Activated CD4-positive, alpha-beta T cell treated with anti-CD3 and anti-CD28 coated beads for 48 hours (primary cell): ENCODE results near the gene CHRNA10.

ENCODE experiments used
- DNase-seq: peaks from one replicate; pipeline ENCODE4 v3.0.0-alpha.2; 2020

Gene CHRNA10, protein sequence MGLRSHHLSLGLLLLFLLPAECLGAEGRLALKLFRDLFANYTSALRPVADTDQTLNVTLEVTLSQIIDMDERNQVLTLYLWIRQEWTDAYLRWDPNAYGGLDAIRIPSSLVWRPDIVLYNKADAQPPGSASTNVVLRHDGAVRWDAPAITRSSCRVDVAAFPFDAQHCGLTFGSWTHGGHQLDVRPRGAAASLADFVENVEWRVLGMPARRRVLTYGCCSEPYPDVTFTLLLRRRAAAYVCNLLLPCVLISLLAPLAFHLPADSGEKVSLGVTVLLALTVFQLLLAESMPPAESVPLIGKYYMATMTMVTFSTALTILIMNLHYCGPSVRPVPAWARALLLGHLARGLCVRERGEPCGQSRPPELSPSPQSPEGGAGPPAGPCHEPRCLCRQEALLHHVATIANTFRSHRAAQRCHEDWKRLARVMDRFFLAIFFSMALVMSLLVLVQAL

DNA sequence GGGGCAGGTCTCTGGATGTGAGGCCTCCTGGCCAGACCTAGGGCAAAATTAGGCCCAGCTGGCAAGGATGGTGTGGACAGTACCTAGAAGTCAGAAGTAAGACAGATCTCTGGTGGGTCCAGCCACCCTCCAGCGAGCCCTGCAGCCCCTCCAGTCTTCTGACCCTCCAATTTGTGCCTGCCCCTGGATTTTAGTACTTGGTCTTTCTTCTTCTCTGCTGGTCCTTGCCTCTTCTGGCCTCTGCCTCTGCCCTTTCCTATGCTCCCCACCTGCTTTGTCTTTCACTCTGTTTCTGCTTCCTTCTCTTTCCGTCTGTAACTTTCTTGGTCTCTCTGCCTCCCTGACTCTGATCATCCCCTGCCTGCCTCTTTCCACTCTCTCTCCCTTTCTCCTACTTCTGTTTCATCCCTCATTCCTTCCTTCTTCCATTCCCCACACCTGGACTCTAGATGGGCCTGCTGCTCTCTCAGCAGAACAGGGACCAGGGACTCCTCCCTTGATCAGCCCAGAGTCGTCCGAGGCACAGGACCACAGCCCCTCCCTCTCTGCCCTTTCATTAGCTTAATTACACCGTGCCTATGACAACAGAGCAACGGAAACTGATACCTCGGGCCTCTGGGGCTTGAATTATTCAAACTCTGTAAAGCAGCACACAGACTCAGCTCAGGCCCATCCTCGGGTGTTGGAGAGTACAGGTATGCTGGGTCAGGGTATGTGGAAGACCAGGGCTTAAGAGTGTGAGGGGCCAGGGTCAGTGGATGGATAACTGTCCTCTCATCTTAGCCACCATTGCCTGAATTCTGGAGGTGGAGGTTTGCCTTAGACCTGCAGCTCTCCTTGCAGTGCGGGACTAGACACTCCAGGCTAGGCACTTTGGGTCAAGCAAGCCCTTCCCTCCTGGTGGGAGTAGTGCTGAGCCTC, at the start of gene CHRNA10:
CHRNA10 (minus strand) TSS at position 51 of the 921 bp plus-strand sequence. CDS start 72 bp downstream, outside the sequence.
- DNase-seq = no peak

DNA sequence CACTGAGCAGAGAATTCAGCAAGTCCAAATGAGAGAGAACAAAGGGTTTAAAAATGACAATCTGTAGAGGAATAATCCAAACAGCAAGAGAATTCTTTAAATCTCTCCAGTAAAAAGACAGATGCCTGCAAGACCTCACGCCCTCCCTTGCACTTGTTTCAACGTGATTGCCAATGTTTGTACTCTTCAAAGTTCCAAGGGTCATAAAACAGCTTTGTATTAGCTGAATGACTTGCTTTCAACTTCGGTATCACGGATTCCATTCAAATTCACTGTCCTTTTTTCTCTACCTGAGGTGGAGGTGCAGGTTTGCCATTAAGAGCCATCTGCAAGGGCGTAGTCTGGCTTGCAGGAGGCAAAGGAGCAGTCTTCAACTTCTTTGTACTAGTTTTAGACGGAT, 41.1 kb upstream of the CHRNA10 start:
- no peak for DNase-seq

DNA sequence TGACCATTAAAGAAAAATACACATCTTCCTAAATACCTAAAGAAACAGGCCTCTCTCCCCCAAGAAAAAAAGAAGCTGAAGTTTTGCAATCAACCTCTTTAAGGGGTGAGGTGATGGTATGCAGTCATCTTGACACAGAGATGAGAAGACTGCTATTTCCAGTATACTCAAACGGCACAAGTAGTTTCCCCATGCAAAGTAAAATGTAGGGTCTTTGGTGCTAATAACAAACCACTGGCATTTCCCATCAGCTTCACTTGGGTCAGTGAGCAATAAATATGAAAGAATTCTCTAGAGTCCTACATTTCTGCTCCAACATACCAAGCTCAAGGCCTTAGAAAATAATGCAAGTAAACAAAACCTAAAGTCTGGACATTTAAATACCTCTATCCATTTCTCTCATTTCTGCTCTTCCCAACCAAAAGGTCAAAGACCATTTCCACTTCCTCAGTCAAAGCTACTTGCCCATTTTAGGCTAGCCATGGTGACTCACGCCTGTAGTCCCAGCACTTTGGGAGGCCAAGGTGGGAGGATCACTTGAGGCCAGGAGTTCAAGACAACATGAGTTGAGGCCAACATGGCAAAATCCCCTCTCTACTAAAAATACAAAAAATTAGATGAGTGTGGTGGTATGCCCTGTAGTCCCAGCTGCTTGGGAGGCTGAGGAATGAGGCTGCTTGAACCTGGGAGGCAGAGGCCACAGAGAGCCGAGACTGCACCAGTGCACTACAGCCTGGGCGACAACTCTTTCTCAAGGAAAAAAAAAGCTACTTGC, 39.5 kb upstream of the CHRNA10 start:
- DNase-seq = no peak

DNA sequence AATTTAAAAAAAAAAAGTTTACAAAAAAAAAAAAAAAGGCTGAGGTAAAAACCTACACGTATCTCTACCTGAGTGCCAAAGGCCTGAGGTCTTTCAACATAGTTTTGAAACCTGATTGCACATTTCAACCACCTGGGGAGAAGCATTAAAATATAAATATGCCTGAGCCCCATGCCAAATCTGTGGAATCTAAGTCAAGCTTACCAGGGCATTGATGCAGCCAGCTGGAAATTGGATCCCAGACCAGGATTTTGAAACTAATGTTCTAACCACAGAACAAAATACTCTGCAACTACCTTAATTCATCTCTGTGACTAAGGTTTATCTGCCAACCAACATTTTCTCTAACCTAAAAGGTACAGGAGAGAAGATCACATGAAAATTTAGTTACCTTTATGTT, 38.8 kb upstream of the CHRNA10 start:
- DNase-seq = no peak

DNA sequence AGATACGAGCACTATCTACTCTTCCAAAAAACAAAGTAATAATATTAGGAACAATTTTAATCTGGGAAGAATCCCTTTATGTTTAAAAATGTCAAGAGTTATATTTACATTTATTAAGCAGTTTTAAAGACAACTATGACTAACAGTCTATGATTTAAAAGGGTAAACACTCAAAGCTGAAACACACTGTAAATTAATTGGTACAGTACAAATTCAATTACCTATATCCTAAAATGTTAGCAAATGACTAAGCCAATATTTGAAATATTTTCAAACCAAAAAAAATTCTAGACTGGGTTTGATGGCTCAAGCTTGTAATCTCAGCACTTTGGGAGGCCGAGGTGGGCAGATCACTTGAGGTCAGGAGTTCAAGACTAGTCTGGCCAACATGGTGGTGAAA, 36.0 kb upstream of the CHRNA10 start:
- DNase-seq = no peak

DNA sequence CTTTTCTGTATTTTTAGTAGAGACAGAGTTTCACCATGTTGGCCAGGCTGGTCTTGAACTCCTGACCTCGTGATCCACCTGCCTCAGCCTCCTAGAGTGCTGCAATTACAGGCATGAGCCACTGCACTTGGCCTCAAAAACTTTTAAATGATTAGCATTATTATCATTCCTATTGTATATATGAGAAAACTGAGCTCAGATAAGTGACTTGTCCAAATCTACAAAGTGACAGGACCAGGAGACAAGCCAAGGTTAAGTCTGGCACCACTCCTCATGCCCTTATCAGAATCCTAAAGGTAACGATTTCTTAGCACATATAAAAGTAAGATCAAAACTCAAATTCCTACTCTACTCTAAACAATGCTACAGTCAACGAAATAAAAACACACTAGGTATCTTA, 32.2 kb upstream of the CHRNA10 start:
- DNase-seq = no peak

DNA sequence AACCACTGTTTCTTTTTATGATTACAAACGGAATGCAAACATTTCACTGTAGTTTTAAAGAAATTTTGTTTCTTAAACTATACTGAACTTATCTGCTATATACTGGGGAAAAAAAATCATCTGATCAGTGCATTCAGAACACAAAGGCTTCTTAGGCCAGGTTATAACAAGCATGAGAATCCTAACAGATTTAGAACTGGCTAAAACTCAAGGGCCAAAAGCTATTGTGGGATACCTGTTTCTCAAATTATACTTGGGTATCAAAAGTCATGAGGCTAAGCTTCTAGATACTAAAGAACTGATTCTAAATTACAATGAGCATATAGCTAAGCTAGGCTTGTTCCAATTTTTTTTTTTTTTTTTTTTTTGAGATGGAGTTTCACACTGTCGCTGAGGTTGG, 29.7 kb upstream of the CHRNA10 start:
- no peak for DNase-seq

DNA sequence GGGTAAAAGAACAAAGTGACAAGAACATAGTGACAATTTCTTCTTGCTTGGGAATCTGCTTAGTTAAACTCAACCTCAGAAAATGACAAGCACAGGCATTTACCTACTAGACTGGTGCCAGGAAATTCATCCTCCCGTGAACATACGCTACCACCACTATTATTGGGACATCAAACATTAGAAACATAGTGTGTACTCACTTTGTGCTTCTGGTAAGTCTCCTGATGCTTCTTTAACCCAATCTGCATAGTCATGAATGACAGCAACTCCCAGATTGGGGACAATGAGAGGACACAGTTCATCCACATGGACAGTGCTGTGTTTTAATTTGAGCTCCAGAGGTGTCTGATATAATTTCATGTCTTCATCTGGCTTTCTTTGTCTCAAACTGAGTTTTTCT, 29.2 kb upstream of the CHRNA10 start:
- DNase-seq = no peak

DNA sequence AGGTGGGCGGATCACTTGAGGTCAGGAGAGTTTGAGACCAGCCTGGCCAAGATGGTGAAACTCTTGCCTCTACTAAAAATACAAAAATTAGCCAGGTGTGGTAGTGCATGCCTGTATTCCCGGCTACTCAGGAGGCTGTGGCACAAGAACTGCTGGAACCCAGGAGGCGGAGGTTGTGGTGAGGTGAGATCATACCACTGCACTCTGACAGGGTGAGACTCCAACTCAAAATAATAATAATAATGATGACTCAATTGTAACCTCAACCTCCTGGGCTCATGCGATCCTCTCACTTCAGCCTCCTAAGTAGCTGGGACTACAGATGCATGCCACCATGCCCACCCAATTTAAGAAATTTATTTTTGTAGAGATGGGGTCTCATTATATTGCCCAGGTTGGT, 15.6 kb upstream of the CHRNA10 start:
- DNase-seq = no peak

DNA sequence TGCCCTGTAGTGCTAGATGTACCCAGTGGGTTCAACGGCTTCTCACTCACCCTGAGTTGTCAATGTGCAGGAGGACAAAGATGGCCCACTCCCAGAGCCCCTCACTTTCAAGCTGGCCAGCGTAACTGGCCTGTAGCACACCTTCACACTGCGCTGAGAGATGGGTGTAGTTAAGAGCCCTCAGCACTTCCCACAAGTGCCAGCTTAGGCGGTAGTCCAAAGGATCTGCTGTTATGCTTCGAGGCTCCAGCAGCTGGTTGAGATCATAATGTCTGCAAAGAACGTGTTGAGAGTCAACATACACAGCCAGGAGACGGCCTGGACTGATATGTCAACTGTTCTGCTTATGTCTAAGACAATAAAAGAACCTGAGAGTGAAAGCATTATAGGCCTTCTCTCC, 14.7 kb upstream of the CHRNA10 start:
- no peak for DNase-seq

DNA sequence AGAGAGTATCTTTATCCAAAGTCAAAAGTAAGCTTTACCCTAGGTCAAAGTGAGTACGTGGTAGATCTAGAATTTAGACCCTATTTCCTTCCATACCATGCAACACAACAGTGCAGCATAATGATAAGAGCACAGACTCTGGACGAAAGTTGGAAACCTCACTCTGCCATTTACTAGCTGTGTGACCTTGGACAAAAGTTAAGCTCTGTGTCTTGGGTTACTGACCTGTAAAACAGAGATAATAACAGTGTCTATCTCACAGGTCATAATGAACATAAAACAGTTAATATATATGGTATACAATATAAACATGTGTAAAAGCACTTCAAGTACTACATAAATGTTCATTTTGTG, 13.6 kb upstream of the CHRNA10 start:
- no peak for DNase-seq

DNA sequence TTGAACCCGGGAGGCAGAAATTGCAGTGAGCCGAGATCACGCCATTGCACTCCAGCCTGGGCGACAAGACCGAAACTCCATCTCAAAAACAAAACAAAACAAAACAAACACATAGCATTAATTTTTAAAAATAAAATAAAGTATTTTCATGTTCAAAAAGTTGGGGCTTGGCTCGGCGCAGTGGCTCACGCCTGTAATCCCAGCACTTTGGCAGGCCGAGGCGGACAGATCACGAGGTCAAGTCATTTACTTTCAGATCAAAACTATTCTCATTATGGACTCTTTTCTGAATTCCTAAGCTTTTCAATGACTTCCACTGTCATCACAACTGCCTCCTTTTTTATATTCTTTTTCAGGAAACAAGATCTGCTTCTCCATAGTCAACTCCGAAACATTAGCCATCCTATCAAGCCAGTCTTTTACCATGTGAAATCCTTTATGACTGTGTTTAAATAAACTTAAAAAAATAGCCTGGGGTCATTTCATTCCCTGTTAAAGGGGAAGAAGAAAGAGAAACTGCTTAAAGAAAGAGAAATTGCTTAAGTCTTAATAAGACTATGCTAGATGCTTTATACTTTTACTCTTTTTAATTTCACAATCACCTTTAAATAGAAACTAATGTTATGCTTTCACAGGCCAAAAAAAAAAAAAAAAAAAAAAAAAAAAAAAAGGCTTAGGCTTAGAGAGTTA, 13.1 kb upstream of the CHRNA10 start:
- DNase-seq = no peak

DNA sequence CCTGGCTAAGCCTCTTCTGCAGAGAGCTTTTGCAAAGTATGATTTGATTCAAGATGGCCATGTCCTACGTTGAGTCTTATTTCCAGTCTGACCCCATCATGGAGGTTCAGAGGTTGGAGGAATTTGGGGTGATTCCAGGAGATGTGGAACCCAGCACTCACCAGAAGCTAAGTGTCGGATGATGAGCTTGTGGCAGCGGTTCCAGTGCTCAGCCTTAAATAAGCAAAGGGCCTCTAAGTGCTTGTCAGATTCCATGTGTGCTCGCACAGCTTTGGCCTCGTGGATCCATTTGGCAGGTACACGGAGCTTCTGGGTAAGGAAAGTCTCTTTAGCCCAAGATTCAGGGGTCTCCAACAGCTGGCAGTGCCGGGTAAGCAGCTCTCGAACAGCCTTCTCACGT, 11.9 kb upstream of the CHRNA10 start:
- no peak for DNase-seq

DNA sequence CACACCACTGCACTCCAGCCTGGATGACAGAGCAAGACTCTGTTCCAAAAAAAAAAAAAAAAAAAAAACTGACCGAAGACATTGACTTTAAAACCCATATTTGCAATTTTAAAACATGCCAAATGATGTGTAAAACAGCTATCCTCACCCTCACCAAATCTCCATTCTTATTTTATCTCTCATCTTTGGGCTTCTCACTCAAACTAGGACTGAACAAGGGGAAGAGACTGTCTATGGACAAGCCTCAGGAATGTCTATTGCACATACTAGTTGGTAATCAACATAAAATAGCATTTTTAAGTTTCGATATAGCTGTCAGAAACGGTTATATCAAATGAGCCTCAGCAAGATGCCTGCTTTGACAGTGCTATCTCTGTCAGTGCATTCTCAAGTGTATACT, 7.9 kb upstream of the CHRNA10 start:
- no peak for DNase-seq

DNA sequence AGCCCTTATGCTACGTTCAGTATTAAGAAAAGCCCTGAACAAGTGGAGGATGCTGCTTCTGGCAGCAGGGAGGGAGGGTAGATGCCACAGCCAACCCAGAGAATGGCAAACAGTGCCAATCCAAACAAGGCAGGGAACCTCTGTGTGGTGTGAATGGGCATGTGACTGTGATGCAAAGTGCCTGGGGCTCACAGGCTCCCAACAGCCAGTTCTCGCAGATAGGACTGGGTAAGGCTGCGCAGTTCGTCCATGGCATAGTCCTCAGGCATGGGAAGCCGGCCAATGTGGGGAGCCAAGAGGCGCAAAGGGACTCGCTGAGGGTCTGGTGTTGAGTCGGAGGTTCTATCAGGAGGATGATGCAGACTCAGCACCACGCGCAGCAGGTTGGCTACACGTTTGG, 4.8 kb upstream of the CHRNA10 start:
- no peak for DNase-seq

DNA sequence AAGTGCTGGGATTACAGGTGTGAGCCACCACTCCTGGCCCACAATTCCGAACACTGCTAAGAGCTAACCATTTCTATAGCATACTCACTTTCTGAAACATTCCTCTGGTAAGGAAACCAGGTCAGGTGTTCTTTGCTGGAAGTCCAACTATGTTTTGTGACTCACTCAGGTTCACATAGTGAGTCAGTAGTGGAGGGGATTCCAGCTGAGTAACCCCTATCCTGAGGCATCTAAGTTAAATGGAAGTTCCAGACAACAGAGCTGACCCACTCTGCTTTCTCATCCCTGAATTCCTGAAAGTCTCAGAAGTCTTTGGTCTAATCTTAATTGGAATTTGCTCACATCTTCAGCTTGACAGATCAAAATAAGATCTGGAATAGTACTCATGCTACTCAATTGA, 3.0 kb upstream of the CHRNA10 start:
- no peak for DNase-seq

DNA sequence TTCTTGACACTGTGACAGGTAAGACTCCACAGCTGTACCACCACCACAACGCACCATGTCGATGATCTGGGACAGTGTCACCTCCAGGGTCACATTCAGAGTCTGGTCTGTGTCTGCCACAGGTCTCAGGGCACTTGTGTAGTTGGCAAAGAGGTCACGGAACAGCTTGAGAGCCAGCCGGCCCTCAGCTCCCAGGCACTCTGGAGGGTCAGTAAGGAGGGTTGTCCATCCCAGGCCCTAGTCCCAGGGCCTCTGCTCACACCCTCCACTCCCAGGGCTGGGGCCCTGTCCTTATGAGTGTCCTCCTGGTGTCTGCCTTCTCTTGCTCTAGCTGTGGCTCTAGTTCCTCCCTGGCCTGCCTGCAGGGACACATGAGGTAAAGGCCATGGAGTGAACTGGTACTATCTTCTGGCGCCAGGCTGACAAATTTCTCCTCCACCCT, 1.4 kb downstream of the CHRNA10 start:
- no peak for DNase-seq

DNA sequence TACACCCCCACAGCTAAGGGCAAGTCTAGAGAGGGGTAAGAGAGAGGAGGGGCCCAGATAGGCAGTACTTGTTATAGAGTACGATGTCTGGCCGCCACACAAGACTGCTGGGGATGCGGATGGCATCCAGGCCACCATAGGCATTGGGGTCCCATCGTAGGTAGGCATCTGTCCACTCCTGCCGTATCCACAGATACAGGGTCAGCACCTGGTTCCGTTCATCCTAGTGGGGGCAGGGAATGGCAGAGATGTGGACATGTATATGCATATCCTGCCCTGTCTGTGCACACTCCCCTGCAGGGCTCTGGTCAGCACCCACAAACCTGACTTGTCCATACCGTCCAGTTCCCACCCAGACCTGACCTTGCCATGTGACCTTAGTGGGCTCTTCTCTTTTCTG, 2.1 kb downstream of the CHRNA10 start:
- DNase-seq = no peak

DNA sequence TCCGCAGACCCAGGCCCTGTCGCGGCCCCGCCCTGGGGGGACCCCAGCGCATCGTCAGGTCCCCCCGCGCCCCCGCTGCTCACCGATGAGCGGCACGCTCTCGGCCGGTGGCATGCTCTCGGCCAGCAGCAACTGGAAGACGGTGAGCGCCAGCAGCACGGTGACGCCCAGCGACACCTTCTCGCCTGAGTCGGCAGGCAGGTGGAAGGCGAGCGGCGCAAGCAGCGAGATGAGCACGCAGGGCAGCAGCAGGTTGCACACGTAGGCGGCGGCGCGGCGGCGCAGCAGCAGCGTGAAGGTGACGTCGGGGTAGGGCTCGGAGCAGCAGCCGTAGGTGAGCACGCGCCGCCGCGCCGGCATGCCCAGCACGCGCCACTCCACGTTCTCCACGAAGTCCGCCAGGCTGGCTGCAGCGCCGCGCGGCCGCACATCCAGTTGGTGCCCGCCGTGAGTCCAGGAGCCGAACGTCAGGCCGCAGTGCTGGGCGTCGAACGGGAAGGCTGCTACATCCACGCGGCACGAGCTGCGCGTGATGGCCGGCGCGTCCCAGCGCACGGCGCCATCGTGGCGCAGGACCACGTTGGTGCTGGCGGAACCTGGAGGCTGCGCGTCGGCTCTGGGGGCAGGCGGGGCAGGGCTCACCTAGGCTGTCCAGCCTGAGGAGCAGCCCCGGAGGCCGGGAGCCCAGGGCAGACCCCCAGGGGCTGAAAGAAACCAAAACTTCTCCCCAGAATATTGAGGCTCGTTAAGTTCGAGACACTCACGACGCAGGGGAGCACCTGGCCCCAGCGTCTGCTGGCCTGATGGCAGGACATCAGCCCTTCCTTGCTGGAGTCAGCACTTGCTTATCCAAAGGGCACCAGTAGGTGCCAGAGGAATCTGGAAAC, 3.8 kb downstream of the CHRNA10 start:
- no peak for DNase-seq

DNA sequence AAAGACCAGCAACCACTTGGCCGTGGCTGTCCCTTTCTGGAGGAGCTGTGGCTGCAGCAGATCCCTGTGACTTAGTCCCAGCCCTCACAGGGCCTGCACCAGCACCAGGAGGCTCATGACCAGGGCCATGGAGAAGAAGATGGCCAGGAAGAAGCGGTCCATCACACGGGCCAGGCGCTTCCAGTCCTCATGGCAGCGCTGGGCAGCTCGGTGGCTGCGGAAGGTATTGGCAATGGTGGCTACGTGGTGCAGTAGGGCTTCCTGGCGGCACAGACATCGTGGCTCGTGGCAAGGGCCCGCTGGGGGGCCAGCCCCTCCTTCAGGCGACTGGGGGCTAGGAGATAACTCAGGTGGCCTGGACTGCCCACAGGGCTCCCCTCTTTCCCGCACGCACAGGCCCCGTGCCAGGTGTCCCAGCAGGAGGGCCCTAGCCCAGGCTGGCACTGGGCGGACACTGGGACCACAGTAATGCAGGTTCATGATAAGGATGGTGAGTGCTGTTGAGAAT, 5.1 kb downstream of the CHRNA10 start:
- DNase-seq = no peak

DNA sequence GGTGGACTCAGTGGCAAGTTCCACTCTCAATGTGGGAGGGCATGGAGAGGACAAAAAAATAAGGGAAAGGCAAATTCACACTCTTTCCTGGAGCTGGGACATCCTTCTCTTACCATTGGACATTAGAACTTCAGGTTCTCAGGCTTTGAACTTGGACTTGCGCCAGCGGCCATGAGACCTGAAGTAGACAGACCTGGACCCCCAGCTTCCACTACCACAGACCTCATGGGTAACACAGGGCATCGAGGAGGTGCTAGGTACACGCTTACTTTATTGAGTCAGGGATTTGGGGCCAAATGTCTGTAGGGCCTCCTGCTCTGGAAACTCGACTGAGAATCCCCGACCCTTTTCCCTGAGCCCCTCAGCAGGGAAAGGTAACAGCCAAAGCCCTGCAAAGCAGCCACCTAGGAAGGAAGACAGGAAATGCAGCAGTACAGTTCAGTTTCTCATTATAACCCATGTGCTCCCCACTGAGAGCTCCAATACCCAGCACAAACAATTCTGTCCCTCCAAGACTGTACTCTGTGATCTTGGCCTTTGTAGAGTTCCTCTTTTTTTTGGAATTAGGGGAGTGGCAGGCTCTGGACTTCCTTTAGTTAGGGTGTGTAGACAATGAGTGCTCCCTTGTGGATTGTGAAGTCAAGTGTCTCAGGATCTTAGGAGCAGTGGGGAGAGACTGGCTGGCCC, 5.7 kb downstream of the CHRNA10 start:
- DNase-seq = no peak
